Uterus (tissue), 2 donors: ENCODE measurements around the gene PRDX4.

Source experiments
- CTCF ChIP-seq, 4 experiments: fragments of 200-600 bp in 2 of 4; fragments of 450-650 bp in 2 of 4; sonication (generic) in 2 of 4; IDR thresholded peaks; one replicate each; pipeline ENCODE4 v1.5.1; 2016 to 2019; ENCODE audit warnings: antibody characterized with exemption in 4 of 4, mild to moderate bottlenecking in 2 of 4, moderate library complexity in 1 of 4
- POLR2A ChIP-seq, 2 donors: fragments of 450-650 bp; IDR thresholded peaks; one replicate each; pipeline ENCODE4 v1.6.1; 2016; ENCODE audit warnings: antibody characterized with exemption in 2 of 2, mild to moderate bottlenecking in 1 of 2, moderate library complexity in 1 of 2

DNA sequence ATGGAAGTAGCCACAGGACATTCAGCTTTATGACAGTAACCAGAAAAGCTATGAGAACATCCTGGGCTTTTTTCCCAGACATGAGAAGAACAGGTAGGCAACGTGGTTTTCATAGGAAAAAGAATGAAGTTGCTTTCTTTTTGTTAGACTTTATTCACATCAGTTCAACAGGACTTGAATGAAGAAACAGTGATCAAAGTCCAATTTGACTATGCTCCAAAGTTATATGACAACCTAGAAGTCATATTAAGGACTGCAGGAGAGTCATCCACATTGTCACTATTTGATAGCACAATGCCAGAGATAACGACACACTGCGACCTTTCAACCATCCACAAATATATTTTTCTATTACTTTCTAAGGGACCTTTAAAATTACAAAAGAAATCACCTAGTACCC lies 39.2 kb upstream of the PRDX4 start:
- TF ChIP-seq CTCF (IDR thresholded peaks at IDR 0.05) (no peak), POLR2A (IDR thresholded peaks at IDR 0.05) (no peak)
